HepG2 (cell line): ENCODE results near the gene ZBTB46. TPM values are rescaled to one million over a fixed set of nuclear protein-coding genes. Genes with fewer than 3 reads are reported as not detected.

ENCODE experiments used
- AGO1 ChIP-seq: fragments of 200-400 bp; formaldehyde crosslinking; IDR thresholded peaks from 2 replicates; pipeline ENCODE4 v1.6.1; 2017; ENCODE audit warnings: mild to moderate bottlenecking, low read depth, low read length, moderate library complexity; ENCODE audit not compliant: poor library complexity, severe bottlenecking
- ARID5B ChIP-seq: IDR thresholded peaks from 2 replicates; pipeline ENCODE4 v1.4.0; 2020; ENCODE audit warnings: mild to moderate bottlenecking, missing genetic modification reagents
- ATF1 ChIP-seq: IDR thresholded peaks from 2 replicates; pipeline ENCODE4 v1.6.1; 2016; ENCODE audit warnings: mild to moderate bottlenecking, control low read depth
- ATF4 ChIP-seq, 2 experiments: fragments of 450-650 bp in 1 of 2; sonication (generic) in 1 of 2; formaldehyde crosslinking; IDR thresholded peaks; 2 replicates each; pipeline versions ENCODE4 v1.5.0 to v1.8.0; 2020 to 2022; ENCODE audit warnings: mild to moderate bottlenecking in 1 of 2, missing genetic modification reagents in 1 of 2
- CENPT ChIP-seq: sonication (generic); formaldehyde crosslinking; IDR thresholded peaks from 2 replicates; pipeline ENCODE4 v1.8.0; 2022; ENCODE audit warnings: low read depth, mild to moderate bottlenecking, moderate library complexity, missing genetic modification reagents
- HDAC2 ChIP-seq: sonication (generic); formaldehyde crosslinking; IDR thresholded peaks from 2 replicates; pipeline ENCODE4 v1.4.0; 2020; ENCODE audit warnings: missing genetic modification reagents
- HOXA9 ChIP-seq: sonication (generic); formaldehyde crosslinking; IDR thresholded peaks from 2 replicates; pipeline ENCODE4 v1.8.1; 2022; ENCODE audit warnings: missing genetic modification reagents, mild to moderate bottlenecking, moderate library complexity, borderline replicate concordance
- IKZF5 ChIP-seq: IDR thresholded peaks from 2 replicates; pipeline ENCODE4 v1.6.1; 2018; ENCODE audit warnings: missing genetic modification reagents, mild to moderate bottlenecking, missing compliant biosample characterization
- JARID2 ChIP-seq: sonication (generic); formaldehyde crosslinking; IDR thresholded peaks from 2 replicates; pipeline ENCODE4 v1.8.1; 2023; ENCODE audit warnings: missing genetic modification reagents, inconsistent platforms; ENCODE audit not compliant: insufficient replicate concordance
- JUN ChIP-seq: sonication (generic); formaldehyde crosslinking; IDR thresholded peaks from 2 replicates; pipeline ENCODE4 v1.4.0; 2020; ENCODE audit warnings: mild to moderate bottlenecking, missing genetic modification reagents
- KLF12 ChIP-seq: sonication (generic); formaldehyde crosslinking; IDR thresholded peaks from 2 replicates; pipeline ENCODE4 v1.4.0; 2020; ENCODE audit warnings: missing genetic modification reagents, borderline replicate concordance
- MATR3 ChIP-seq: sonication (generic); formaldehyde crosslinking; IDR thresholded peaks from 2 replicates; pipeline ENCODE4 v1.4.0; 2020; ENCODE audit warnings: missing genetic modification reagents
- MBNL3 ChIP-seq: fragments of 250-450 bp; sonication (Bioruptor Pico); conservative IDR thresholded peaks from 2 replicates; pipeline ENCODE4 v1.8.0; 2022; ENCODE audit warnings: mild to moderate bottlenecking, inconsistent platforms
- NR3C1 ChIP-seq: sonication (generic); formaldehyde crosslinking; IDR thresholded peaks from 2 replicates; pipeline ENCODE4 v1.4.0; 2020; ENCODE audit warnings: missing genetic modification reagents
- PCBP2 ChIP-seq: fragments of 200-400 bp; formaldehyde crosslinking; optimal IDR thresholded peaks from 2 replicates; pipeline ENCODE3; 2018; ENCODE audit warnings: low read length, low read depth; ENCODE audit not compliant: poor library complexity, severe bottlenecking
- RCOR2 ChIP-seq: IDR thresholded peaks from 2 replicates; pipeline ENCODE4 v1.6.1; 2016; ENCODE audit warnings: missing biosample characterization, missing genetic modification reagents
- SIN3B ChIP-seq: fragments of 150-350 bp; IDR thresholded peaks from 2 replicates; pipeline ENCODE4 v1.6.1; 2014; ENCODE audit warnings: low read length
- XBP1 ChIP-seq: sonication (generic); formaldehyde crosslinking; IDR thresholded peaks from 2 replicates; pipeline ENCODE4 v1.5.0; 2020; ENCODE audit warnings: missing genetic modification reagents
- ZNF160 ChIP-seq: sonication (generic); formaldehyde crosslinking; IDR thresholded peaks from 2 replicates; pipeline ENCODE4 v1.8.0; 2022; ENCODE audit warnings: mild to moderate bottlenecking, inconsistent platforms, missing genetic modification reagents
- ZNF224 ChIP-seq: sonication (generic); formaldehyde crosslinking; IDR thresholded peaks from 2 replicates; pipeline ENCODE4 v1.5.0; 2020; ENCODE audit warnings: mild to moderate bottlenecking, missing genetic modification reagents
- ZNF24 ChIP-seq: fragments of 450-650 bp; IDR thresholded peaks from 2 replicates; pipeline ENCODE4 v1.6.1; 2017; ENCODE audit warnings: antibody characterized with exemption, mild to moderate bottlenecking
- ZNF556 ChIP-seq: sonication (generic); formaldehyde crosslinking; IDR thresholded peaks from 2 replicates; pipeline ENCODE4 v1.4.0; 2020; ENCODE audit warnings: mild to moderate bottlenecking, missing genetic modification reagents, borderline replicate concordance
- ZNF607 ChIP-seq: sonication (generic); formaldehyde crosslinking; IDR thresholded peaks from 2 replicates; pipeline ENCODE4 v1.5.1; 2020; ENCODE audit warnings: missing genetic modification reagents, mild to moderate bottlenecking, borderline replicate concordance
- ZNF644 ChIP-seq: IDR thresholded peaks from 2 replicates; pipeline ENCODE4 v1.6.1; 2016; ENCODE audit warnings: low read depth
- ZNF7 ChIP-seq: IDR thresholded peaks from 2 replicates; pipeline ENCODE4 v1.6.1; 2016; ENCODE audit warnings: missing biosample characterization, missing genetic modification reagents
- ZNF788 ChIP-seq: sonication (generic); formaldehyde crosslinking; IDR thresholded peaks from 2 replicates; pipeline ENCODE4 v1.5.0; 2020; ENCODE audit warnings: mild to moderate bottlenecking, missing genetic modification reagents, borderline replicate concordance
- polyA plus RNA-seq, 8 experiments: library from polyadenylated mRNA; depleted of rRNA in 3 of 8; stranded (reverse) in 7 of 8; unstranded in 1 of 8; fragments of >200 nt; fragmentation: Illumina TruSeq in 4 of 8; extraction: Trizol in 4 of 8; gene quantifications; 2 replicates each; pipeline versions ENCODE4 v1.2.1 to v1.2.3, GENCODE V29; 2011 to 2016; ENCODE audit warnings: low read depth in 4 of 8, missing spikeins in 1 of 8, mixed read lengths in 1 of 8; ENCODE audit not compliant: insufficient read depth in 1 of 8
- total RNA-seq, 5 experiments: library from RNA; depleted of rRNA; stranded (reverse); fragments of >200 nt; fragmentation: Illumina TruSeq; extraction: Trizol; gene quantifications; 2 replicates each; pipeline ENCODE4 v1.2.3, GENCODE V29; 2016; ENCODE audit warnings: low read depth in 1 of 5

ZBTB46 gene
- total and polyA plus RNA-seq, 2 of the 13 experiments (the other 11 are each of a cell fraction or from before 2014, with no cell fraction given) = 1.6 to 13.5 TPM

- TF ChIP-seq IKZF5 (CRISPR knock-in tag) (peak; percentile 41), KLF12 (0 out of 2 replicates have a peak, but pooled peaks have one; percentile 18), SIN3B (no peak), ZNF224 (CRISPR knock-in tag) (no peak), CENPT (CRISPR knock-in tag) (no peak), JARID2 (no peak), ARID5B (CRISPR knock-in tag) (peak; percentile 47), MBNL3 (CRISPR knock-in tag) (no peak), ZNF607 (CRISPR knock-in tag) (0 out of 2 replicates have a peak, but pooled peaks have one; percentile 28), XBP1 (no peak), NR3C1 (CRISPR knock-in tag) (no peak), ZNF644 (no peak), JUN (CRISPR knock-in tag) (no peak), HOXA9 (CRISPR knock-in tag) (no peak), AGO1 (no peak), ZNF556 (peak; percentile 66; the same call in 1 of the 2 replicates), ZNF160 (no peak), ZNF788 (CRISPR knock-in tag) (no peak; the same call in 1 of the 2 replicates), HDAC2 (CRISPR knock-in tag) (peak; percentile 67), ATF1 (CRISPR knock-in tag) (no peak), ZNF24 (no peak), ZNF7 (CRISPR knock-in tag) (no peak), MATR3 (CRISPR knock-in tag) (no peak), RCOR2 (no peak), PCBP2 (no peak), ATF4 (CRISPR knock-in tag; IDR thresholded peaks at IDR 0.05) (no peak)
These were observed 65.8 kb downstream of the ZBTB46 start (continued) for GRCh38 chr20:63765082-63765873.
